Naive thymus-derived CD4-positive, alpha-beta T cell (primary cell): Measurements from ENCODE around the gene B3GNT4. TPM values are rescaled to one million over a fixed set of nuclear protein-coding genes. Genes with fewer than 3 reads are reported as not detected.
A peak's percentile ranks its signal among the peaks of the same experiment; 100 is the strongest.

Source experiments
- ATAC-seq: fragments of 150-1000 bp; cut with Tn5 transposase; 2 replicates; pipeline ENCODE4 v1.10.0; 2021; ENCODE audit warnings: mild to moderate bottlenecking, moderate library complexity
- CTCF ChIA-PET: fragments of 350-600 bp; sonication (Branson Sonifier 250); formaldehyde crosslinking; loops from one replicate; lab custom pipeline; 2021; ENCODE audit warnings: antibody characterized with exemption; lab: Charles Lee
- POLR2A ChIA-PET: fragments of 350-600 bp; sonication (Branson Sonifier 250); formaldehyde crosslinking; loops from one replicate; lab custom pipeline; 2021; ENCODE audit warnings: antibody characterized with exemption, inconsistent platforms; lab: Charles Lee
- DNase-seq, 9 donors: peaks; one replicate each; pipeline versions ENCODE4 v3.0.0 to v3.0.0-alpha.2; 2020 to 2022; ENCODE audit warnings: mixed read lengths in 1 of 9
- H3K27ac ChIP-seq: one replicate; pipeline ENCODE4 v1.7.0; 2013; ENCODE audit warnings: mild to moderate bottlenecking, low read depth, low read length, moderate library complexity
- H3K27me3 ChIP-seq, 2 donors: one replicate each; pipeline ENCODE4 v1.7.0; 2013; ENCODE audit warnings: low read length in 2 of 2, mild to moderate bottlenecking in 2 of 2, moderate library complexity in 2 of 2; ENCODE audit not compliant: control insufficient read depth in 2 of 2, insufficient read depth in 2 of 2
- H3K36me3 ChIP-seq, 3 experiments: 1 replicate in 2 of 3; 2 replicates in 1 of 3; pipeline ENCODE4 v1.7.0; 2013; ENCODE audit warnings: low read length in 3 of 3, mild to moderate bottlenecking in 3 of 3, moderate library complexity in 1 of 3; ENCODE audit not compliant: insufficient read depth in 3 of 3, control insufficient read depth in 2 of 3
- H3K4me1 ChIP-seq, 2 donors: one replicate each; pipeline ENCODE4 v1.7.0; 2013; ENCODE audit warnings: low read length in 2 of 2, mild to moderate bottlenecking in 2 of 2, moderate library complexity in 1 of 2; ENCODE audit not compliant: control insufficient read depth in 2 of 2, insufficient read depth in 2 of 2
- H3K4me3 ChIP-seq: 2 replicates; pipeline ENCODE4 v1.7.0; 2013; ENCODE audit warnings: mild to moderate bottlenecking, low read length
- H3K9me3 ChIP-seq, 3 experiments: 1 replicate in 2 of 3; 2 replicates in 1 of 3; pipeline ENCODE4 v1.7.0; 2013; ENCODE audit warnings: low read length in 3 of 3; ENCODE audit not compliant: control insufficient read depth in 2 of 3
- H3K27ac Mint-ChIP-seq, 9 donors: one replicate each; pipeline ENCODE4 v1.8.0; 2020 to 2022; ENCODE audit warnings: mixed read lengths in 9 of 9, mild to moderate bottlenecking in 8 of 9, moderate library complexity in 5 of 9, inconsistent platforms in 2 of 9
- H3K27me3 Mint-ChIP-seq, 5 donors: one replicate each; pipeline ENCODE4 v1.8.0; 2021 to 2022; ENCODE audit warnings: mixed read lengths in 5 of 5, mild to moderate bottlenecking in 1 of 5
- H3K36me3 Mint-ChIP-seq, 5 donors: one replicate each; pipeline ENCODE4 v1.8.0; 2020 to 2022; ENCODE audit warnings: mixed read lengths in 5 of 5, mild to moderate bottlenecking in 3 of 5, inconsistent platforms in 1 of 5
- H3K4me1 Mint-ChIP-seq, 7 donors: one replicate each; pipeline ENCODE4 v1.8.0; 2020 to 2022; ENCODE audit warnings: mixed read lengths in 7 of 7, mild to moderate bottlenecking in 3 of 7, inconsistent platforms in 1 of 7
- H3K4me3 Mint-ChIP-seq, 10 donors: one replicate each; pipeline ENCODE4 v1.8.0; 2020 to 2022; ENCODE audit warnings: mild to moderate bottlenecking in 10 of 10, mixed read lengths in 10 of 10, moderate library complexity in 6 of 10, inconsistent platforms in 2 of 10
- H3K9me3 Mint-ChIP-seq, 11 donors: one replicate each; pipeline ENCODE4 v1.8.0; 2020 to 2022; ENCODE audit warnings: mixed read lengths in 11 of 11, mild to moderate bottlenecking in 4 of 11, inconsistent platforms in 1 of 11, moderate library complexity in 1 of 11
- intact Hi-C, 2 donors: fragments of 100-400 bp; cut with micrococcal nuclease; formaldehyde crosslinking; loops; one replicate each; pipeline ENCODE4 v1.15.1; 2023
- polyA plus RNA-seq, 2 donors: library from polyadenylated mRNA; unstranded; fragments of 300-500 nt; fragmentation: Illumina TruSeq; gene quantifications; one replicate each; pipeline ENCODE4 v1.2.3, GENCODE V29; 2021
- total RNA-seq, 6 experiments: library from RNA in 5 of 6; stranded (reverse) in 5 of 6; gene quantifications; 1 replicate in 5 of 6; 2 replicates in 1 of 6; pipeline ENCODE4 v1.2.3 and lab custom pipeline; 2021 to 2026

The B3GNT4 gene
- total and polyA plus RNA-seq, 7 experiments from 2014 or later = 0.15 to 1.1 (median 0.54) TPM; not detected in 2

- no peaks in the 10 kb centered on the region for H3K27me3 ChIP-seq
- H3K4me1 ChIP-seq = peaks cover 0 to 19% of the 10 kb centered on the region in 2 donors
- intact Hi-C loops = no loop called here
- H3K27ac Mint-ChIP-seq = peak overlapping the region in 1 of 9 donors; percentile 24
- ChIA-PET POLR2A (no interaction called here), CTCF (no interaction called here)
- H3K36me3 ChIP-seq = no peaks in the 10 kb centered on the region
- no peaks in the 10 kb centered on the region for H3K36me3 Mint-ChIP-seq
- ATAC-seq (no peak), DNase-seq (no peak)
- H3K4me1 Mint-ChIP-seq = peaks cover 0 to 16% (median 0%) of the 10 kb centered on the region in 7 donors
- H3K27ac ChIP-seq = no peak overlapping the region
- no peaks in the 10 kb centered on the region for H3K9me3 ChIP-seq
- peaks cover 0 to 3% (median 0%) of the 10 kb centered on the region in 5 donors for H3K27me3 Mint-ChIP-seq
- no peak overlapping the region for H3K4me3 Mint-ChIP-seq
- H3K4me3 ChIP-seq = no peak overlapping the region
- H3K9me3 Mint-ChIP-seq = peaks cover 0 to 2% (median 0%) of the 10 kb centered on the region in 11 donors
Measured at GRCh38 chr12:122162976-122163375, 40.5 kb upstream of the B3GNT4 start.

- CTCF ChIA-PET = interaction anchor here (0.5 to 1.1 kb wide), 4 partner anchors 17 to 196 kb away, joined by 3 to 4 read pairs (median 3); no protein-coding TSS in a partner anchor
- Mint-ChIP-seq H3K27ac (peak overlapping the region in 1 of 9 donors; percentile 43), H3K36me3 (no peaks in the 10 kb centered on the region)
Measured at GRCh38 chr12:122166422-122167349, 36.8 kb upstream of the B3GNT4 start.

DNA sequence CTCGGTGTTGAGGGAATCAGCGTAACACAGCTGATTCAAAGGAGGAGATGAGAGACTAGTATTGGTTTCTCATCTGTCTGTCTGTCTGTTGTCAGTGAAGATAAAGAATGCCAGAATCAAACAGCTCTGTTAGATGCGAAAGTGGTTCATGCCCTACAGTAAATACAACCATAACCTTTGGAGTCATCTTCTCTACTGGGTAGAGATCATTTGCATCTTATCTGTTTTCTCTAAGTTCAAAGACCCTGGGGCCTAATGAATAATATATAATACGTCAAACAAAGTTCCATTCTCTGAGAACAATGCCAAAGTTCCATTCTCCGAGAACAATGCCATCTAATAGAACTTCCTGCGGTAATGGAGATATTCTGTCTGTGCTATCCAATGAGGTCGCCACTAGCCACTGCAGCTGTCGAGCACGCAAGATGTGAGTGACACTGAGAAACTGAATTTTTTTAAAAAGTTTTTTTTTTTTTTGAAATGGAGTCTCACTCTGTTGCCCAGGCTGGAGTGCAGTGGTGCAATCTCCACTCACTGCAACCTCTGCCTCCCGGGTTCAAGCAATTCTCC is 36.1 kb upstream of the B3GNT4 start:
- peaks cover 0 to 3% (median 0%) of the 10 kb centered on the region in 5 donors for H3K27me3 Mint-ChIP-seq
- Histone ChIP-seq H3K27ac (no peak overlapping the region), H3K27me3 (no peaks in the 10 kb centered on the region), H3K4me3 (no peak overlapping the region), H3K36me3 (no peaks in the 10 kb centered on the region), H3K4me1 (peaks cover 0 to 13% of the 10 kb centered on the region in 2 donors), H3K9me3 (no peaks in the 10 kb centered on the region)
- ChIA-PET POLR2A (no interaction called here), CTCF (interaction anchor here (0.6 to 1.1 kb wide), 5 partner anchors 10 to 120 kb away, joined by 3 read pairs; no protein-coding TSS in a partner anchor)
- no peaks in the 10 kb centered on the region for H3K36me3 Mint-ChIP-seq
- ATAC-seq = no peak
- peaks cover 0 to 2% (median 0%) of the 10 kb centered on the region in 11 donors for H3K9me3 Mint-ChIP-seq
- no peak for DNase-seq
- no peak overlapping the region for H3K27ac Mint-ChIP-seq
- peaks cover 0 to 7% (median 0%) of the 10 kb centered on the region in 7 donors for H3K4me1 Mint-ChIP-seq
- no peak overlapping the region for H3K4me3 Mint-ChIP-seq
- intact Hi-C loops = no loop called here

More at GRCh38 chr12:122166422-122167349, 36.8 kb upstream of the B3GNT4 start:
- ATAC-seq = peak; percentile 67
- POLR2A ChIA-PET = no interaction called here
- intact Hi-C loops = no loop called here
- Mint-ChIP-seq H3K4me3 (no peak overlapping the region), H3K4me1 (peaks cover 0 to 13% (median 0%) of the 10 kb centered on the region in 7 donors), H3K27me3 (peaks cover 0 to 3% (median 0%) of the 10 kb centered on the region in 5 donors), H3K9me3 (peaks cover 0 to 2% (median 0%) of the 10 kb centered on the region in 11 donors)
- Histone ChIP-seq H3K4me1 (peaks cover 0 to 19% of the 10 kb centered on the region in 2 donors), H3K9me3 (no peaks in the 10 kb centered on the region), H3K36me3 (no peaks in the 10 kb centered on the region), H3K4me3 (no peak overlapping the region), H3K27me3 (no peaks in the 10 kb centered on the region), H3K27ac (no peak overlapping the region)
- peak in 1 of 9 donors; percentile 44 for DNase-seq

DNA sequence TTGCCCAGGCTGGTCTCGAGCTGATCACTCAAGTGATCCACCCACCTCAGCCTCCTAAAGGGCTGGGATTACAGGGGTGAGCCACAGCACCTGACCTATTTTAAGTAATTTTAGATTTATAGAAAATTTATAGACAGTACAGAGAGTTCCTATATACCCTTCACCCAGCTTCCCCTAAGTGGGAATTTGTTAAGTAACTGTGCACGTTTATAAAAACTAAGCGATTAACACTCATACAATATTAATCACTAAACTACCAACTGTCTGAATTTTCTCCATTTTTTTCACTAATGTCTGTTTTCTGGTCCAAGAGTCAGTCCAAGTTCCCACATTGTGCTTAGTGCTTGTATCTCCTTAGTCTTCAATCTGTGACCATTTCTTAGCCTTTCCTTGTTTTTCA is 35.0 kb upstream of the B3GNT4 start:
- intact Hi-C loops = no loop called here
- ChIA-PET POLR2A (no interaction called here), CTCF (interaction anchor here (0.6 kb wide), 1 partner anchor 1025 kb away, joined by 3 read pairs; no protein-coding TSS in a partner anchor)
- H3K27me3 Mint-ChIP-seq = peaks cover 0 to 6% (median 0%) of the 10 kb centered on the region in 5 donors
- H3K36me3 Mint-ChIP-seq = no peaks in the 10 kb centered on the region
- H3K4me1 ChIP-seq = peaks cover 0 to 6% of the 10 kb centered on the region in 2 donors
- H3K27ac ChIP-seq = no peak overlapping the region
- no peak overlapping the region for H3K4me3 ChIP-seq
- no peak overlapping the region for H3K27ac Mint-ChIP-seq
- peaks cover 0 to 2% (median 0%) of the 10 kb centered on the region in 11 donors for H3K9me3 Mint-ChIP-seq
- ATAC-seq (no peak), DNase-seq (no peak)
- H3K4me3 Mint-ChIP-seq = no peak overlapping the region
- peaks cover 0 to 7% (median 0%) of the 10 kb centered on the region in 7 donors for H3K4me1 Mint-ChIP-seq
- no peaks in the 10 kb centered on the region for H3K36me3 ChIP-seq
- H3K9me3 ChIP-seq = no peaks in the 10 kb centered on the region
- H3K27me3 ChIP-seq = no peaks in the 10 kb centered on the region

GRCh38 chr12:122171399-122171798 is 32.1 kb upstream of the B3GNT4 start:
- Histone ChIP-seq H3K27me3 (no peaks in the 10 kb centered on the region), H3K27ac (no peak overlapping the region), H3K9me3 (no peaks in the 10 kb centered on the region), H3K36me3 (no peaks in the 10 kb centered on the region), H3K4me3 (no peak overlapping the region), H3K4me1 (peaks cover 0 to 6% of the 10 kb centered on the region in 2 donors)
- Mint-ChIP-seq H3K4me3 (no peak overlapping the region), H3K27me3 (peaks cover 0 to 5% (median 0%) of the 10 kb centered on the region in 5 donors), H3K27ac (no peak overlapping the region), H3K9me3 (no peaks in the 10 kb centered on the region), H3K4me1 (peaks cover 0 to 7% (median 0%) of the 10 kb centered on the region in 7 donors), H3K36me3 (no peaks in the 10 kb centered on the region)
- CTCF ChIA-PET = no interaction called here
- DNase-seq (no peak), ATAC-seq (no peak)
- POLR2A ChIA-PET = no interaction called here
- intact Hi-C loops = no loop called here

DNA sequence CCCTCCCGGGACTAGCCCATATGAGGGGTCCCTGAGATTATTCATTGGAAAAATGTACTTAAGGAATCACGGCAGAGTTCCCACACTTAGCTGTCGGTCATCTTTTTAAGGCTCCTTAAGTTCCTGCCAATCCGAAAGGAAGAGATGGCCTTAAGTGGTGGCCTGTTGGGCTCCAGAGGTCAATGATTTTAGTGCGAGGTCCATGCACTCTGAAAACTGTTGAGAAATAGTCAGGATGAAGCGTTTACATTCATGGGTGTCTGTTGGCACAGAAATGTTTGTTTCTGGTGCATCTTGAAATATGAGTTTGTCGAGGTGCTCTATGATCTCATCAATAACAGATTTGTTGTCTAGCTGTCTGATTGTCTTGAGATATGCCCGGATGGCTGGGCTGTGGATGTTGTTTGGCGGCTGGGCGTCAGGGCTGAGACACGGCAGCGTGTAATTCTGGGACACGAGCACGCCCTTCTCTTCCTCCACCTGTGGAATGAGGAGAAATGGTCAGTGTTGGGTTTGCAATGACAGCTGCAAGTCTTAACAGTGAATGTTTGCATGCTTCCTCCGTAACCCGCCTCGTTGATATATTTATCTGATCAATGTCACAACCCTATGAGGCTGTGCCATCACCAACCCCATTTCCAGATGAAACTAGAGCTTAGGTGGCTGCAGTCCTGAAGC is 31.1 kb upstream of the B3GNT4 start:
- no peak overlapping the region for H3K4me3 Mint-ChIP-seq
- Histone ChIP-seq H3K36me3 (no peaks in the 10 kb centered on the region), H3K4me1 (no peaks in the 10 kb centered on the region), H3K27me3 (no peaks in the 10 kb centered on the region), H3K27ac (no peak overlapping the region), H3K4me3 (no peak overlapping the region), H3K9me3 (no peaks in the 10 kb centered on the region)
- peaks cover 0 to 5% (median 0%) of the 10 kb centered on the region in 5 donors for H3K27me3 Mint-ChIP-seq
- ChIA-PET CTCF (interaction anchor here (0.6 kb wide), 1 partner anchor 37 kb away, joined by 3 read pairs; no protein-coding TSS in a partner anchor), POLR2A (no interaction called here)
- no peaks in the 10 kb centered on the region for H3K9me3 Mint-ChIP-seq
- ATAC-seq (no peak), DNase-seq (no peak)
- H3K36me3 Mint-ChIP-seq = no peaks in the 10 kb centered on the region
- H3K4me1 Mint-ChIP-seq = no peaks in the 10 kb centered on the region
- no peak overlapping the region for H3K27ac Mint-ChIP-seq
- intact Hi-C loops = no loop called here
